Measurements from ENCODE around the gene SUB1. TPM values are rescaled to one million over a fixed set of nuclear protein-coding genes. Genes with fewer than 3 reads are reported as not detected.

The SUB1 gene
- total and polyA plus RNA-seq, 2 donors (not counting 3 experiments of a cell fraction or from before 2014, with no cell fraction given) = 60.1 to 252 TPM

- no peak overlapping the region for H3K9ac ChIP-seq (replicated peaks; ENCODE audit: extremely low read depth, insufficient read depth, low read length)
- no peak for DNase-seq (ENCODE audit: low read depth, low spot score)
- no peaks in the 10 kb centered on the region for H4K20me1 ChIP-seq (replicated peaks; ENCODE audit: control insufficient read depth, extremely low read depth, insufficient read depth, low read length)
- H3K9me1 ChIP-seq (replicated peaks; ENCODE audit: control insufficient read depth, extremely low read depth, insufficient read depth, low read length) = no peaks in the 10 kb centered on the region
- TF ChIP-seq MYC (IDR thresholded peaks at IDR 0.05; ENCODE audit: low read depth, low read length) (no peak), POLR2AphosphoS5 (IDR thresholded peaks at IDR 0.05; ENCODE audit: insufficient read depth, low read depth, low read length) (no peak), JUN (IDR thresholded peaks at IDR 0.05; ENCODE audit: borderline replicate concordance, insufficient read depth, insufficient read length, low read depth) (no peak), POLR2A (IDR thresholded peaks at IDR 0.05; ENCODE audit: low read depth, low read length) (no peak), CTCF (IDR thresholded peaks at IDR 0.05; ENCODE audit: extremely low read depth in 1 of 2, insufficient read depth in 1 of 2, low read depth in 1 of 2, low read length in 2 of 2) (no peak)
- peaks cover 0 to 3% of the 10 kb centered on the region in 2 experiments for H3K27me3 ChIP-seq (ENCODE audit: control insufficient read depth in 2 of 2, insufficient read depth in 2 of 2, low read length in 2 of 2)
- intact Hi-C loops (cut with micrococcal nuclease) (no loop called here), dilution Hi-C loops (cut with MboI; ENCODE audit: extremely low pct_ligation_motif_present, low sequenced_read_pairs) (no loop called here)
- POLR2A ChIA-PET = no interaction called here
- no peaks in the 10 kb centered on the region for H3K4me1 ChIP-seq (ENCODE audit: control insufficient read depth, extremely low read depth, insufficient read depth, low read length)
- no peak overlapping the region for H3K27ac ChIP-seq (ENCODE audit: insufficient read depth, low read depth, low read length)
- H2AFZ ChIP-seq (ENCODE audit: low read depth, low read length) = no peak overlapping the region
- H3K36me3 ChIP-seq (ENCODE audit: control insufficient read depth in 2 of 2, extremely low read depth in 1 of 2, insufficient read depth in 2 of 2, low read length in 2 of 2) = no peaks in the 10 kb centered on the region
- no peaks in the 10 kb centered on the region for H3K9me3 ChIP-seq (replicated peaks; ENCODE audit: control insufficient read depth, insufficient read depth, low read length)
- no peak overlapping the region for H3K4me3 ChIP-seq (replicated peaks in 1 of 3; ENCODE audit: insufficient read depth in 1 of 3, low read depth in 1 of 3, low read length in 3 of 3)
- BruUV-seq (replicated peaks) = no TSS peak
- no peak for FAIRE-seq
- H3K79me2 ChIP-seq (ENCODE audit: control insufficient read depth, insufficient read depth, low read length) = no peaks in the 10 kb centered on the region
- no peak overlapping the region for H3K4me2 ChIP-seq (ENCODE audit: insufficient read depth, low read length)
- CTCF ChIA-PET = interaction anchor here (0.9 to 1.0 kb wide), 2 partner anchors 25 to 75 kb away, joined by 3 read pairs; no protein-coding TSS in a partner anchor
These were observed 20.2 kb upstream of the SUB1 start for GRCh38 chr5:32565145-32565544.
